Activated CD8-positive, alpha-beta T cell treated with anti-CD3 and anti-CD28 coated beads for 36 hours (primary cell): ENCODE results near the gene URM1. TPM values are rescaled to one million over a fixed set of nuclear protein-coding genes. Genes with fewer than 3 reads are reported as not detected.

Experiments
- ATAC-seq: fragments of 200-7000 bp; cut with Tn5 transposase; one replicate; pipeline ENCODE4 v1.10.0; 2021; ENCODE audit warnings: mild to moderate bottlenecking, moderate library complexity
- CTCF ChIA-PET: fragments of 350-600 bp; sonication (Branson Sonifier 250); formaldehyde crosslinking; loops from one replicate; lab custom pipeline; 2021; ENCODE audit warnings: antibody characterized with exemption; lab: Charles Lee
- POLR2A ChIA-PET: fragments of 350-600 bp; sonication (Branson Sonifier 250); formaldehyde crosslinking; loops from one replicate; lab custom pipeline; 2021; ENCODE audit warnings: antibody characterized with exemption; lab: Charles Lee
- DNase-seq: peaks from one replicate; pipeline ENCODE4 v3.0.0-alpha.2; 2020
- H3K27ac Mint-ChIP-seq: one replicate; pipeline ENCODE4 v1.8.0; 2021; ENCODE audit warnings: mild to moderate bottlenecking, mixed read lengths
- H3K27me3 Mint-ChIP-seq: one replicate; pipeline ENCODE4 v1.8.0; 2021; ENCODE audit warnings: mixed read lengths
- H3K36me3 Mint-ChIP-seq: one replicate; pipeline ENCODE4 v1.8.0; 2021; ENCODE audit warnings: low read depth, mixed read lengths
- H3K4me1 Mint-ChIP-seq: one replicate; pipeline ENCODE4 v1.8.0; 2021; ENCODE audit warnings: low read depth, mixed read lengths
- H3K4me3 Mint-ChIP-seq: one replicate; pipeline ENCODE4 v1.8.0; 2021; ENCODE audit warnings: mild to moderate bottlenecking, moderate library complexity, mixed read lengths
- H3K9me3 Mint-ChIP-seq: one replicate; pipeline ENCODE4 v1.8.0; 2021; ENCODE audit warnings: mixed read lengths
- CTCF ChIP-seq: fragments of 200-600 bp; IDR thresholded peaks from one replicate; pipeline ENCODE4 v1.8.0; 2022; ENCODE audit warnings: antibody characterized with exemption, mild to moderate bottlenecking
- intact Hi-C: fragments of 100-400 bp; cut with micrococcal nuclease; formaldehyde crosslinking; loops from one replicate; pipeline ENCODE4 v1.10.0; 2022
- total RNA-seq, 2 experiments: library from RNA; stranded (reverse); gene quantifications; one replicate each; pipeline ENCODE4 v1.2.3, GENCODE V29; 2021

The URM1 gene
- total RNA-seq, 2 experiments from 2014 or later = 56.3 to 60.2 TPM

GRCh38 chr9:128362774-128363173 lies 8.4 kb upstream of the URM1 start:
- CTCF ChIA-PET = interaction anchor here (0.6 to 3.9 kb wide), 37 partner anchors 9 to 539 kb away, joined by 3 to 60 read pairs (median 4); partner anchors contain the start of genes CERCAM, GOLGA2, SWI5 and URM1
- TF ChIP-seq CTCF = no peak

GRCh38 chr9:128365525-128365924 lies 5.6 kb upstream of the URM1 start:
- POLR2A ChIA-PET = interaction anchor here (0.6 to 1.1 kb wide), 3 partner anchors 10 to 234 kb away, joined by 3 to 4 read pairs (median 3); no protein-coding TSS in a partner anchor
- TF ChIP-seq CTCF = no peak
- peaks cover 1% of the 10 kb centered on the region for H3K27me3 Mint-ChIP-seq

More at GRCh38 chr9:128362774-128363173, 8.4 kb upstream of the URM1 start:
- Mint-ChIP-seq H3K4me3 (no peak overlapping the region), H3K9me3 (no peaks in the 10 kb centered on the region), H3K4me1 (peaks cover 22% of the 10 kb centered on the region), H3K27ac (no peak overlapping the region), H3K27me3 (peaks cover 1% of the 10 kb centered on the region), H3K36me3 (no peaks in the 10 kb centered on the region)
- POLR2A ChIA-PET = interaction anchor here (0.6 to 1.8 kb wide), 6 partner anchors 9 to 99 kb away, joined by 3 to 12 read pairs (median 4); partner anchors contain the start of gene URM1
- intact Hi-C loops = loop anchor here (5.0 kb wide), 1 partner anchor 50 kb away; no protein-coding TSS in a partner anchor
- no peak for ATAC-seq
- peak; percentile 21 for DNase-seq

GRCh38 chr9:128369024-128369706 lies 2.0 kb upstream of the URM1 start:
- intact Hi-C loops = no loop called here
- DNase-seq (no peak), ATAC-seq (no peak)
- peaks cover 7% of the 10 kb centered on the region for H3K36me3 Mint-ChIP-seq
- H3K27ac Mint-ChIP-seq = no peak overlapping the region
- peak overlapping the region; percentile 2 for H3K4me3 Mint-ChIP-seq
- peaks cover 38% of the 10 kb centered on the region for H3K4me1 Mint-ChIP-seq
- ChIA-PET POLR2A (interaction anchor here (0.7 kb wide), 1 partner anchor 208 kb away, joined by 3 read pairs; no protein-coding TSS in a partner anchor), CTCF (interaction anchor here (1.0 to 4.3 kb wide), 3 partner anchors 8 to 251 kb away, joined by 3 to 38 read pairs (median 4); partner anchors contain the start of gene CERCAM)
- peaks cover 1% of the 10 kb centered on the region for H3K27me3 Mint-ChIP-seq
- H3K9me3 Mint-ChIP-seq = no peaks in the 10 kb centered on the region
- no peak for TF ChIP-seq CTCF

More at GRCh38 chr9:128365525-128365924, 5.6 kb upstream of the URM1 start:
- peaks cover 27% of the 10 kb centered on the region for H3K4me1 Mint-ChIP-seq
- CTCF ChIA-PET = no interaction called here
- no peak overlapping the region for H3K27ac Mint-ChIP-seq
- DNase-seq (no peak), ATAC-seq (no peak)
- H3K9me3 Mint-ChIP-seq = no peaks in the 10 kb centered on the region
- no peaks in the 10 kb centered on the region for H3K36me3 Mint-ChIP-seq
- intact Hi-C loops = no loop called here
- no peak overlapping the region for H3K4me3 Mint-ChIP-seq

- Mint-ChIP-seq H3K4me1 (peaks cover 32% of the 10 kb centered on the region), H3K27me3 (peaks cover 1% of the 10 kb centered on the region), H3K4me3 (peak overlapping the region; percentile 85), H3K27ac (peak overlapping the region; percentile 96), H3K9me3 (no peaks in the 10 kb centered on the region), H3K36me3 (peaks cover 7% of the 10 kb centered on the region)
- ChIA-PET POLR2A (interaction anchor here (0.7 to 2.4 kb wide), 5 partner anchors 8 to 219 kb away, joined by 3 to 12 read pairs (median 3); partner anchors contain the start of gene CERCAM), CTCF (interaction anchor here (1.0 to 4.3 kb wide), 3 partner anchors 9 to 180 kb away, joined by 3 to 38 read pairs (median 5); partner anchors contain the start of gene CIZ1)
- DNase-seq (no peak), ATAC-seq (no peak)
- no peak for TF ChIP-seq CTCF
- intact Hi-C loops = no loop called here
These were observed 815 bp upstream of the URM1 start for GRCh38 chr9:128370367-128370751.
